ENCODE results near the gene PRF1.

GRCh38 chr10:70597856-70598815 is 4.4 kb downstream of the PRF1 start:
- TF ChIP-seq, protein P1, sequence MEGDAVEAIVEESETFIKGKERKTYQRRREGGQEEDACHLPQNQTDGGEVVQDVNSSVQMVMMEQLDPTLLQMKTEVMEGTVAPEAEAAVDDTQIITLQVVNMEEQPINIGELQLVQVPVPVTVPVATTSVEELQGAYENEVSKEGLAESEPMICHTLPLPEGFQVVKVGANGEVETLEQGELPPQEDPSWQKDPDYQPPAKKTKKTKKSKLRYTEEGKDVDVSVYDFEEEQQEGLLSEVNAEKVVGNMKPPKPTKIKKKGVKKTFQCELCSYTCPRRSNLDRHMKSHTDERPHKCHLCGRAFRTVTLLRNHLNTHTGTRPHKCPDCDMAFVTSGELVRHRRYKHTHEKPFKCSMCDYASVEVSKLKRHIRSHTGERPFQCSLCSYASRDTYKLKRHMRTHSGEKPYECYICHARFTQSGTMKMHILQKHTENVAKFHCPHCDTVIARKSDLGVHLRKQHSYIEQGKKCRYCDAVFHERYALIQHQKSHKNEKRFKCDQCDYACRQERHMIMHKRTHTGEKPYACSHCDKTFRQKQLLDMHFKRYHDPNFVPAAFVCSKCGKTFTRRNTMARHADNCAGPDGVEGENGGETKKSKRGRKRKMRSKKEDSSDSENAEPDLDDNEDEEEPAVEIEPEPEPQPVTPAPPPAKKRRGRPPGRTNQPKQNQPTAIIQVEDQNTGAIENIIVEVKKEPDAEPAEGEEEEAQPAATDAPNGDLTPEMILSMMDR (IDR thresholded peaks at IDR 0.05) = no peak
- no peak for TF ChIP-seq POLR2A (IDR thresholded peaks at IDR 0.05)
